CD4-positive, alpha-beta T cell treated with Interleukin-6 for 4 hours (primary cell): Measurements from ENCODE around the gene LAMB1.

Experiments used
- DNase-seq: peaks from one replicate; pipeline ENCODE4 v3.0.0-alpha.2; 2020; ENCODE audit warnings: mixed read lengths

LAMB1 gene

GRCh38 chr7:107998150-107998549 lies 4.8 kb downstream of the LAMB1 start:
- DNase-seq = no peak

GRCh38 chr7:107996072-107996882 lies 6.7 kb downstream of the LAMB1 start:
- no peak for DNase-seq

- DNase-seq = no peak
These were observed 7.5 kb downstream of the LAMB1 start for GRCh38 chr7:107995184-107996071.

- no peak for DNase-seq
These were observed 8.4 kb downstream of the LAMB1 start for GRCh38 chr7:107994421-107995030.

GRCh38 chr7:107993891-107994291 lies 9.1 kb downstream of the LAMB1 start:
- no peak for DNase-seq

- DNase-seq = no peak
These were observed 13.2 kb downstream of the LAMB1 start for GRCh38 chr7:107989618-107990373.

GRCh38 chr7:107982918-107983389 lies 20.0 kb downstream of the LAMB1 start:
- no peak for DNase-seq

- no peak for DNase-seq
These were observed 20.7 kb downstream of the LAMB1 start for GRCh38 chr7:107982042-107982840.

- no peak for DNase-seq
These were observed 21.5 kb downstream of the LAMB1 start for GRCh38 chr7:107981466-107981865.

GRCh38 chr7:107980671-107981190 lies 22.2 kb downstream of the LAMB1 start:
- no peak for DNase-seq

GRCh38 chr7:107980171-107980570 lies 22.8 kb downstream of the LAMB1 start:
- DNase-seq = no peak

GRCh38 chr7:107978815-107979408 lies 24.0 kb downstream of the LAMB1 start:
- DNase-seq = no peak

- DNase-seq = no peak
These were observed 25.9 kb downstream of the LAMB1 start for GRCh38 chr7:107977048-107977447.

- no peak for DNase-seq
These were observed 26.3 kb downstream of the LAMB1 start for GRCh38 chr7:107976620-107977019.

- no peak for DNase-seq
These were observed 27.5 kb downstream of the LAMB1 start for GRCh38 chr7:107975394-107976013.

GRCh38 chr7:107973861-107974260 lies 29.1 kb downstream of the LAMB1 start:
- no peak for DNase-seq

- DNase-seq = no peak
These were observed 30.0 kb downstream of the LAMB1 start for GRCh38 chr7:107972941-107973376.

- no peak for DNase-seq
These were observed 30.9 kb downstream of the LAMB1 start for GRCh38 chr7:107972075-107972482.

- no peak for DNase-seq
These were observed 31.3 kb downstream of the LAMB1 start for GRCh38 chr7:107971613-107972012.

- no peak for DNase-seq
These were observed 31.9 kb downstream of the LAMB1 start for GRCh38 chr7:107971100-107971499.
